Heart left ventricle (tissue), 16 donors: ENCODE measurements around the gene ABHD16B. TPM values are rescaled to one million over a fixed set of nuclear protein-coding genes. Genes with fewer than 3 reads are reported as not detected.

Experiments used
- ATAC-seq, 4 donors: fragments of 200-7000 bp; cut with Tn5 transposase; one replicate each; pipeline ENCODE4 v1.9.1; 2020 to 2022; ENCODE audit warnings: moderate library complexity in 4 of 4, mild to moderate bottlenecking in 3 of 4, moderate number of reproducible peaks in 1 of 4
- DNase-seq, 5 donors: peaks; one replicate each; pipeline ENCODE4 v3.0.0-alpha.2; 2020
- H3K27ac ChIP-seq, 12 donors: fragments of 200-600 bp; sonication (generic) in 4 of 12; one replicate each; pipeline versions ENCODE4 v1.5.0 to v1.8.0; 2016 to 2022; ENCODE audit warnings: mild to moderate bottlenecking in 2 of 12
- H3K27me3 ChIP-seq, 9 donors: fragments of 200-600 bp; sonication (generic) in 2 of 9; one replicate each; pipeline versions ENCODE4 v1.5.1 to v1.8.0; 2016 to 2022; ENCODE audit warnings: mild to moderate bottlenecking in 3 of 9
- H3K36me3 ChIP-seq, 9 donors: fragments of 200-600 bp; sonication (generic) in 2 of 9; one replicate each; pipeline versions ENCODE4 v1.5.0 to v1.8.0; 2018 to 2022; ENCODE audit warnings: mild to moderate bottlenecking in 2 of 9
- H3K4me1 ChIP-seq, 12 donors: fragments of 200-600 bp; sonication (generic) in 4 of 12; one replicate each; pipeline versions ENCODE4 v1.5.0 to v1.8.0; 2016 to 2022; ENCODE audit warnings: mild to moderate bottlenecking in 3 of 12
- H3K4me3 ChIP-seq, 12 donors: fragments of 200-600 bp; sonication (generic) in 4 of 12; one replicate each; pipeline versions ENCODE4 v1.5.0 to v1.8.0; 2017 to 2022; ENCODE audit warnings: mild to moderate bottlenecking in 9 of 12, moderate library complexity in 4 of 12
- H3K9me3 ChIP-seq, 12 donors: fragments of 200-600 bp; sonication (generic) in 4 of 12; one replicate each; pipeline versions ENCODE4 v1.5.0 to v1.8.0; 2016 to 2022; ENCODE audit warnings: mild to moderate bottlenecking in 1 of 12
- CTCF ChIP-seq, 12 donors: fragments of 200-600 bp; sonication (generic) in 4 of 12; IDR thresholded peaks; one replicate each; pipeline versions ENCODE4 v1.5.0 to v1.8.0; 2018 to 2022; ENCODE audit warnings: antibody characterized with exemption in 12 of 12, mild to moderate bottlenecking in 5 of 12
- POLR2A ChIP-seq, 2 donors: fragments of 450-650 bp; IDR thresholded peaks; one replicate each; pipeline ENCODE4 v1.6.1; 2017; ENCODE audit warnings: antibody characterized with exemption in 2 of 2, mild to moderate bottlenecking in 2 of 2, moderate library complexity in 2 of 2
- WGBS, 4 donors: extraction: QIAGEN DNeasy Blood & Tissue Kit in 2 of 4; methylation state at CpG; one replicate each; pipeline versions ENCODE4 v1.1.5 to v1.1.7; 2013 to 2018; 5-methylcytosine and 5-hydroxymethylcytosine counted together
- intact Hi-C, 10 donors: fragments of 100-400 bp; cut with DNase I; formaldehyde crosslinking; loops; one replicate each; pipeline versions ENCODE4 v1.11.1 to v1.14.2; 2022
- polyA plus RNA-seq, 2 donors: library from polyadenylated mRNA; stranded (reverse); fragments of 200-250 nt; gene quantifications; one replicate each; pipeline ENCODE4 v1.2.3, GENCODE V29; 2013
- total RNA-seq, 9 donors: library from RNA; depleted of rRNA in 2 of 9; stranded (reverse); fragments of >200 nt in 2 of 9; fragmentation: NEBNext Ultra II Directional in 3 of 9; extraction: Animal tissue kit (Norgen Biotek cat#: 25700) in 3 of 9; gene quantifications; one replicate each; pipeline versions ENCODE4 v1.1.0 to v1.2.4, GENCODE V29; 2016 to 2023
- donor health status: ischemic (EF 13 %, LVEDD 7.1; RV severe dilation, severe dysfunction).
- donor health status: healthy with polysubstance abuse.
- donor health status: DM: no; HTN: yes; CAD: no.
- donor health status: DM: no; HTN: no; CAD: no.
- donor health status: ischemic (EF 25% LVEDD 6.9; RV normal size, moderate dysfunction).
- donor health status: ischemic (EF 25% LVEDD 5.7; RV mildly dilated, moderate dysfunction).
- donor health status: healthy.
- donor health status: DM: yes; HTN: yes; CAD: no.
- donor health status: ischemic (EF 35%, LVEDD 5.7; RV mildly dilated, moderate dysfunction).
- donor health status: nonischemic (EF 11% LVEDD 7.7; RV severe dilation, severe dysfunction).
- donor health status: DM: yes; HTN: yes; CAD: no.
- donor health status: PGD.
- donor health status: ischemic (EF 29% LVEDD 5.4; RV normal size, mild dysfunction).
- donor health status: nonischemic (EF 23%, LVEDD 6.1; RV moderate dilation, normal function).

ABHD16B gene
- total and polyA plus RNA-seq, 11 donors: 0.12 to 0.72 TPM; not detected in 9

DNA sequence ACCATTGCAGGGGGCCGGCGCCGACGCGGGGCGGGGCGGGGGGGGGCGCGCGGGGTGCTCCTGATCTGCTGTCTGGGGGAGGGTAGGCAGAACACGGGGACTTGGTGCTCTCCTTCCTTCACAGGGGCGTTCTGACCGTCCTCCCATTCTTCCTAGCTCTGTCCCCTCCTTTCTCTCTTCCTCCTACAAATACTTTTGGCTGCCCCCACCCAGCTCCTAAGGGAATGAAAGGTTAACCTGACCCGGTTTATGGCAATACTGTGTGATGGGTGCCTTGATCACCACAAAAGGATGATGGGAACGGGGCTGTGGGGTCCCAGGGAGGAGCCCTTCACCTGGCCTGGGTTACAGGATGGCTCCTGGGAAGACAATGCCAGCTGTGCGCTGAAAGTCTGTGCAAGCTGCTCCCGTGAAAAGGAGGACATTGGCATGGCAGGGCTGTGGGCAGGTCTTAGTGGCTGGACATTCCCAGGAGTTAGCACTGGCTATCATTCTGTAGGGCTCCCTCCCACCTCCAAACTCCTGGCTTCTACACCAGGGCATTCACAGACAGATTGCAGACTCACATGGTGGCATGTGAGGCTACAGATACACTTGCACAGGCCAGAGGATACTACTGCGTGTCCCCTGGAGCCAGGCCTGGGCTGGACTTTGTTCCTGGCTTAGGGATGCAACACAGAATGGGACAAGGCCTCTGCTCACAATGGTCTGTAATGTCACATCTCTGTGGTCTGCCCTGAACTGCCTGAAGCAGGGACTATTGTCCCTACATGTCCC, 1.9 kb downstream of the ABHD16B start:
- H3K4me1 ChIP-seq: peaks cover 13 to 69% (median 40%) of the 10 kb centered on the region in 12 donors
- H3K27ac ChIP-seq: peak overlapping the region; percentile 68 to 98 (median 92)
- 68 to 85% (median 81%) methylated on average over 16 to 18 of the region's 18 CpGs for WGBS, 4 donors
- peak overlapping the region in 9 of 12 donors; percentile 73 to 95 (median 82) for H3K4me3 ChIP-seq
- no peak for DNase-seq
- H3K9me3 ChIP-seq: no peaks in the 10 kb centered on the region
- no peaks in the 10 kb centered on the region for H3K27me3 ChIP-seq
- TF ChIP-seq POLR2A (IDR thresholded peaks at IDR 0.05) (no peak), CTCF (IDR thresholded peaks at IDR 0.05) (no peak)
- intact Hi-C loops: loop anchor here in 9 of 10 donors (5.0 to 10.0 kb wide), 13 partner anchors 36 to 328 kb away; partner anchors contain the start of genes PTK6 (in 3 of the 9), ARFRP1 (in 1 of the 9), GMEB2 (in 1 of the 9) and RTEL1 (in 1 of the 9)
- H3K36me3 ChIP-seq: peaks cover 0 to 25% (median 5%) of the 10 kb centered on the region in 9 donors
- no peak for ATAC-seq

DNA sequence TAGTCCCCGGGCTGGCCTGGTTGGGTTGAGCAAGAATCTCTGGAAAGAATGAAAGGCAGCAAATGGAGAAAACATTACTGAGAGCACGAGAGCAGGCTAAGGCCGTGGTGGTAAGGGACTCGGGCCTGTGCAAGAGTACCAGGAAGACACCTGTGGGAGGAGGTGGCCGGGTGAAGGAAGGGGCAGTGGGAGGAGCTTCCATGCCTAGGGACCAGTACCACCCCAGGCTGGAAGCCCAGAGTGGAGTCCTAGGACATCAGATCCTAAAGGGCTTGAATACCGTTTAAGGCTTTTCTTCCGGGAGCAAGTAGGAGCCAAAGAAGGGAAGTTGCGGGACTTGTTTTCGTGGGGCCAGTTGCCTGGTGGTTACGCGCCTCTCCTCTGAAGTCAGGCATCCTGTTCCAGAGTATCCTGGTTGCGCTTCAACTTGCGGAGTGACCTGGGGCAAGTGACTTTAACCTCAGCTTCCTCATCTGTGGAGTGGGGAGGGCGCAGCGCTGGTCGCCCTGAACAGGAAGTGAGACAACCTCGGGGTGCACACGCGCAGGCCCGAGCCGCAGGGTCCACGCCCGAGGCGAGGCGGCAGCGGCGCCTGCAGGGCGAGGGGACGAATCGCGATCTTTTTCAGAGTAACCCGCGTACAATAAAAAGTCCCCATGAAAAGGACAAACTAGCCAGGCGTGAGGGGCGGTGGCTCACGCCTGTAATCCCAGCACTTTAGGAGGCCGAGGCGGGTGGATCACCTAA, 2.7 kb downstream of the ABHD16B start:
- intact Hi-C loops: loop anchor here (2.0 to 10.0 kb wide), 16 partner anchors 31 to 329 kb away; partner anchors contain the start of genes PTK6 (in 3 of the 10), ARFRP1 (in 1 of the 10), DNAJC5 (in 1 of the 10) and GMEB2 (in 1 of the 10)
- ATAC-seq (peak; percentile 81 to 88 (median 82)), DNase-seq (peak; percentile 85 to 94 (median 90))
- Histone ChIP-seq H3K9me3 (no peaks in the 10 kb centered on the region), H3K27ac (peak overlapping the region; percentile 68 to 98 (median 92)), H3K4me1 (peaks cover 13 to 65% (median 33%) of the 10 kb centered on the region in 12 donors), H3K27me3 (no peaks in the 10 kb centered on the region), H3K36me3 (peaks cover 0 to 33% (median 10%) of the 10 kb centered on the region in 9 donors), H3K4me3 (peak overlapping the region; percentile 73 to 99 (median 82))
- TF ChIP-seq CTCF (IDR thresholded peaks at IDR 0.05) (peak; percentile 59 to 91 (median 82)), POLR2A (IDR thresholded peaks at IDR 0.05) (peak in 1 of 2 donors; percentile 33)
- 6 to 21% (median 8%) methylated on average over 17 to 38 of the region's 38 CpGs for WGBS, 4 donors

DNA sequence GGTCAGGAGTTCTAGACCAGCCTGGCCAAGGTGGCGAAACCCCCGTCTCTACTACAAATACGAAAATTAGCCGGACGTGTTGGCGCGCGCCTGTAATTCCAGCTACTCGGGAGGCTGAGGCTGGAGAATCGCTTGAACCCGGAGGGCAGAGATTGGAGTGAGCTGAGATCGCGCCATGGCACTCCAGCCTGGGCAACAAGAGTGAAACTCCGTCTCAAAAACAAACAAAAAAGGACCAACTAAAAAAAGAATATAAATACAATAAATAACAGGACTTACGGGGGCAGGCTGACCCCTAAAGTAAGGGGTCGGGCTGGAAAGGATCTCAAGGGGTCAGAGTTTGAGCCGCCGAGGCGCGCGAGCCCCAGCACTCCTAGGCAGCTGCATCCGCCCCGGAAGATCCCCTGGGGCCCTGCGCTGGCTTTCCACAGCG, 3.3 kb downstream of the ABHD16B start:
- H3K4me1 ChIP-seq: peaks cover 8 to 59% (median 27%) of the 10 kb centered on the region in 12 donors
- TF ChIP-seq POLR2A (IDR thresholded peaks at IDR 0.05): no peak
- TF ChIP-seq CTCF (IDR thresholded peaks at IDR 0.05): peak in 2 of 12 donors; percentile 3 to 10

More for the DNA sequence above, 3.3 kb downstream of the ABHD16B start:
- peak overlapping the region; percentile 73 to 99 (median 82) for H3K4me3 ChIP-seq
- ATAC-seq: no peak
- 0 to 2% (median 0%) methylated on average over 25 of the region's 25 CpGs for WGBS, 4 donors
- DNase-seq: no peak
- intact Hi-C loops: loop anchor here (2.0 to 10.0 kb wide), 16 partner anchors 30 to 330 kb away; partner anchors contain the start of genes PTK6 (in 3 of the 10), ARFRP1 (in 1 of the 10), DNAJC5 (in 1 of the 10) and GMEB2 (in 1 of the 10)
- no peaks in the 10 kb centered on the region for H3K27me3 ChIP-seq
- peaks cover 0 to 39% (median 16%) of the 10 kb centered on the region in 9 donors for H3K36me3 ChIP-seq
- no peaks in the 10 kb centered on the region for H3K9me3 ChIP-seq
- peak overlapping the region; percentile 68 to 98 (median 92) for H3K27ac ChIP-seq
